GM19328 (cell line): ENCODE results near the gene BTN3A1.
"Not testable (repeated sequence)": the region's sequence is repeated elsewhere in the genome, so short reads cannot be mapped to it uniquely, and the experiment has no call there.

ENCODE experiments used
- ATAC-seq: cut with Tn5 transposase; IDR thresholded peaks from one replicate; pipeline ENCODE4 v1.9.1; 2021; ENCODE audit warnings: mild to moderate bottlenecking, moderate library complexity; ENCODE audit not compliant: unreplicated experiment

The BTN3A1 gene

GRCh38 chr6:26439151-26440125 lies 37.4 kb downstream of the BTN3A1 start:
- no peak for ATAC-seq

DNA sequence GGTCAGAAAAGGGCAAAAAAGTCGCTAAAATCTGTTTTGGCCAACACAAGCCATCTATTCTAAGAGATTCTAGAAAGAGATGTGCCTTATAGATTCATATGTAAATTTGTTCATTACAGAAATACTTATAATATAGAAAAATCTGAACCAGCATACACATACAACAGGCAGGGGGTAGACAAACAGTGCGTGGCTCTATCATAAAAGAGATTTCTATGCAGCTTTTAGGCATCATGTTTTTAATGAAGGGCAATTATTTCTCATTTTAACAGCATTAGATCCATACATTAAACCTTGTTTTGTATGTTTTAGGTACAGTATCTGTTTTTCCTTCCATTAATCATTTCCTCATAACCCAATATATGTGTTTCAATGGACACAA lies 38.9 kb downstream of the BTN3A1 start:
- ATAC-seq = no peak

GRCh38 chr6:26441977-26442376 lies 39.9 kb downstream of the BTN3A1 start:
- no peak for ATAC-seq

DNA sequence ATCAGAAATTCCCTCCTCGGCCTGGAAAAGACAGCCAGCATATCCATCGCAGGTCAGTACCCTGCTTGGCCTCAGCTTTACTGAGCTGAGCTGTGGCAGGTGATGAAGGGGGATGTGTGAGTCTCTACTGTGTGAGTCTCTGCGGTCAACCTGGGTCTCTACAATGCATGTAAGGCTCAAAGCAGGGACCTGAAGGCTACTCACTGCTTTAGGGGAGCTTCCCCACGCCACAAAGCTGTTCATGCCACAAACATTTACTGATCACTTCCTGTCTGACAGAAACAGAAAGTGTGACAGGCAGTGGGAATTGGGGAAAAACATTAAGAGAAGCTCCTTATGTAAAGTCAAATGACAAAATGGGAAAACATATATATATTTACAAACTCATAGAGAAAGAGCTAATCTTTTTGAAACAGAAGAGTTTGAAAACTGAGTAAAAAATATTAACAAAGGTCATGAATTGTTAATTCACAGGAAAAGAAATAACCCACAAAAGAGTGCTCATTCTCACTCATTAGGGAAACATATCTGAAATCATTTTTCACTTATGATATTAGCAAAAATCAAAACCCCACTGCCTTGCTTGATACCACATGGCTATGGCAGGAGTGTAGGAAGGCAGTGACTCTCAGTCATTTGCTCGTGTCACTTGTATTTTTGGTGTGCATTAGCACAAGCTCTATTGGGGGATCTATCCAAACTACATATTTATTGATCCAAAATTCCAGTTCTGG lies 44.0 kb downstream of the BTN3A1 start:
- ATAC-seq = peak; percentile 85

DNA sequence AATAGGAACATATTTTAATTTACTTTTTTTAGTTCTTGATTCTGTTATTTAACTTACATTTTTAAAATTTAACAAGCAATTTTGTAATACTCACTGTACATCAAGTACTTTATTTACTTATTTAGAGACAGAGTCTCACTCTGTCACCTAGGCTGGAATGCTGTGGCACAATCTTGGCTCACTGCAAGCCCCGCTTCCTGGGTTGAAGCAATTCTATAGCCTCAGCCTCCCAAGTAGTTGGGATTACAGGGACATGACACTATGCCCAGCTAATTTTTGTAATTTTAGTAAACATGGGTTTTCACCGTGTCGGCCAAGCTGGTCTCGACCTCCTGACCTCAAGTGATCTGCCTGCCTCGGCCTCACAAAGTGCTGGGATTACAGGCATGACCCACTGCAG lies 45.2 kb downstream of the BTN3A1 start:
- no peak for ATAC-seq

DNA sequence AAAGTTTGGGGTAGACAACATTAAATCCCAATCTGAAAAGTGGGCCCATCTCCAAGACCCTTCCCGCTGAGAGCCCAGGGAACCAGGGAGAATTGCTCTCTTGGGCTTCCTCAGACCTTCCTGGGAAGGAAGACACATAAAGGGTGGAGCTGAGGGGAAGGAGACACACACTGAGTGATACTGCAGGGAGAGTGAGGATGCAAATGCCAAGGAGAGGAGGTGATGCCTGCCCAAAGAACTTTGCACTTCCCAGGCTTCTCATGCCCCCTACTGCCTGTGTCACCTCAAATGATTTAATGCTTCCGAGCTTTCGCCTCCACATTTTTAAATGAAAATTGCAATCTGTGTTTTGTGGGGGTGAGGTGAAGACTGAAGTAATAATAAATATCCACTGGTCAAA lies 48.2 kb downstream of the BTN3A1 start:
- no peak for ATAC-seq

DNA sequence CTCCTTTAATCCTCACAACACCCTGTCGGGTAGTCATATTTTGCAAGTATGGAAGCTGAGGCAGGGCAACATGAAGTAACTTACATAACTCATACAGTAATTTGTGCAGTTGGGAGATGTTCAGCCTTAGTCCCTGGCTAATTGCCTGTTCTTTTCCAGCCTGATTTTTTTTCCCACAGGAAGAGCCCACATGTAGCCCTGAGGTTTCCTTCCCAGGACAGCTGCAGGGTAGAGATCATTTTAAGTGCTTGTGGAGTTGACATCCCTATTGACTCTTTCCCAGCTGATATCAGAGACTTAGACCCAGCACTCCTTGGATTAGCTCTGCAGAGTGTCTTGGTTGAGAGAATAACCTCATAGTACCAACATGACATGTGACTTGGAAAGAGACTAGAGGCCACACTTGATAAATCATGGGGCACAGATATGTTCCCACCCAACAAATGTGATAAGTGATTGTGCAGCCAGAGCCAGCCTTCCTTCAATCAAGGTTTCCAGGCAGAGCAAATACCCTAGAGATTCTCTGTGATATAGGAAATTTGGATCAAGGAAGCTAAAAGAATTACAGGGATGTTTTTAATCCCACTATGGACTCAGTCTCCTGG lies 50.7 kb downstream of the BTN3A1 start:
- no peak for ATAC-seq

GRCh38 chr6:26454631-26455030 lies 52.6 kb downstream of the BTN3A1 start:
- no peak for ATAC-seq

DNA sequence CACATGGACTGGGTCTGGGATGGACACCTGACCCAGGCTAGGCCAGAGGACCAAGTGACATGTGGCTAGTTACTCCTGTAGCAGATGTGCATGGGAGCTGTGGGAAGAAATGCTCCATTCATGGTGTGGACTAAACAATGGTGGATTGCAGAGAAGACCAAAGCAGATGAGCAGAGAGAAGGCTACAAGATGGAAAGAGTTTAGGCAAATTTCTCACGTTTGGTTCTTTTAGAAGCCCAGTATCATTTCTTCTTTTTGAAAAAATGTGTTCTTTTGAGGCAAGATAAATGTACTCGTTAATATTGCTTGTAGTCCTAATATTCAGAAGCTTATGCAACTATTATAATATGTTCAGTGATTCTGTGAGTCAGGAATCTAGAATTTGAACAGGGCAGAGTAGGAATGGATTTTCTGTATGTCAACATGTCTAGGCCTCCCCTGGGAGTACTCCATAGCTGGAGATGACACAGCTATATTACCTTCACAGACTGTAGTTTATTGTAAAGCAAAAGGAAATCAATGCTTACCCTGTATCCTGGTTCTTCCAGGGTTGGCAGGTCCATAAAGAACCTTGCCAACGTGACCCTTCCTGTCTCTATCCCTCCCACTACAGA lies 53.4 kb downstream of the BTN3A1 start:
- no peak for ATAC-seq

DNA sequence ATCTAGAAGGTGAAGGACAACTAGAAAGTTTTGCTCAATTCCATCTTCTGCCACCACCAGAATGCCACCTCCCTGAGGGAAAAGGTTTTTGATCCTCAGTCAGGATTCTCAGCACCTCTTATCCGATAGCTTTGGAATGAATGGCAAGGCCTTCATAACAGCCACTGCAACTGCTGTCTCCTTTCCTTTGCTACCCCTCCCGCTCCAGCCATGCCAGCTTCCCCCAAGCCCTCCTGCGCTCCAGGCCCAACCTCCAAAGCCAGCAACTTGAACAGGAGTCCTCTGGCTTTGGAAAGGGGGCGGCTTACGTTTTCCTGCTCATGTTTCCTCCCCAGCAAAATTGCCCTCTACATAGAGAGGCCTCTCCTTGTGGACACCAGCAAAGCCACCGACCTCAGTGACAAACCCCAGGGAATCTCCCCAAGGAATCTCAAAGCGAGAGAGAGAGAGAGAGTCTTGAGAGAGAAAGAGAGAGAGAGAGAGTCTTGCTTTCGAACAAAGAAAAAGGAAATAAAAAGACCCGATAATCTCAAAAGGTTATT lies 55.3 kb downstream of the BTN3A1 start:
- no peak for ATAC-seq

DNA sequence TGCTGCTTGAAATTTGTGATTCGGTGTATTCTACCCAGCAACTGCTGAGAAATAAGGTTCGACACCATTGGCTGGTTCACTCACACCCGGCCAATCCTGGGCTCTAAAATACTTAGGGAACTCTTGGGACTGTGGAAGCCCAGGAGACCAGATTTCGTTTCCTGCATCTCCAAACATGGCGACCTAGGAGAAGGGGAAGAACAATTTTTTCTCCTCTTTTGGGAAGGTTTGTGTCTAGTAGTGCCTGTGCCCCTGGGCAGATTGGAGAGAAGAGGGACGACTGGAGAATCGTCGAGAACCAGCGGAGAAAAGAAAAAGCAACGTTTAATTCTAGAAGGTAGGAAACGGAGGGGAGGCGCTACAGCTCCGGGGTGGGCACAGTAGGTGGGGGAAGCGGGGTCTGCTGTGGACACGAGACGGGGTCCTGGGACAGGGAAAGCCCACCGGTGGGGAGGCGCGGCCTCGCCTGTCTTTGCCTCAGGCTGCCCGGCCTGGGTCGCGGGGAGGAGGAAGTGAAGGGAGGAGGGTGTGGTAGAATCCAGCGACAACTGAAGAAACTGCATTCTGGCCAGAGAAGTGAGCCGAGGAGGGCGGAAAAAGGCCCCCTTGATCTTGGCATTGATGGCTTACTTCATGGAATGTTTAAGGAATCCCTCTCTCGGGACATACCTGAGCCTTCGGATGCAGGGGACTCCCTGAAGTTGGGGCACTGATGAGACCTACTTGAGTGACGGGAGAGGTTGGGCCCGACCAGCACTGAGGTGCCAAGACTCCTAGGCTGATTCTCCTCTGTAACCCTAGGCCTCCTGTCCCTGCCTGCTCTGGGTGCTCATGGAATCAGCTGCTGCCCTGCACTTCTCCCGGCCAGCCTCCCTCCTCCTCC lies 56.0 kb downstream of the BTN3A1 start, which contains the start of gene BTN2A1:
TSS of gene BTN2A1 (plus strand) at position 150 of the 883 bp plus-strand sequence. CDS start at position 832, 682 bp downstream.
- ATAC-seq = peak; percentile 93

DNA sequence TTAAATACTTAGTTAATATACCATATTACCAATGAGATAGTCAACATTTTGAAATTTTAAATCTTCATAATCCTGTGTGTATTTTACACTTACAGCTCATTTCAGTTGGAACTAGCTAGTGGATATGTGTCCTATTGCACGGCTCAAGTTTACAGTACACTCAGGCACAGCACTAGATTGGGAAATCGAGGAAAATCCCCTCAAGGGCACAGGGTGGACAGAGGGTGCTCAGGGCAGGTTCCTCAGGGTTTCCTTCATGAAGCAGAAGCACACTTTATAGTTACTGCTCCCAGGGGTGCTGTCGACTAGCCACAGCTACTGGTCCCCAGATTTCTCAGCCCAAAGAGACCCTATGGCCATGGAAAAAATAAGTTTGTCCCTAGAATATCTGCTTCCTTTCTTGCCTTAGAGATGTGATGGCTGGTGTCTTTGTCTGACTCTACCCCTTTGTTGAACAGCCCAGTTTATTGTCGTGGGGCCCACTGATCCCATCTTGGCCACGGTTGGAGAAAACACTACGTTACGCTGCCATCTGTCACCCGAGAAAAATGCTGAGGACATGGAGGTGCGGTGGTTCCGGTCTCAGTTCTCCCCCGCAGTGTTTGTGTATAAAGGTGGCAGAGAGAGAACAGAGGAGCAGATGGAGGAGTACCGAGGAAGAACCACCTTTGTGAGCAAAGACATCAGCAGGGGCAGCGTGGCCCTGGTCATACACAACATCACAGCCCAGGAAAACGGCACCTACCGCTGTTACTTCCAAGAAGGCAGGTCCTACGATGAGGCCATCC lies 57.1 kb downstream of the BTN3A1 start:
- no peak for ATAC-seq

DNA sequence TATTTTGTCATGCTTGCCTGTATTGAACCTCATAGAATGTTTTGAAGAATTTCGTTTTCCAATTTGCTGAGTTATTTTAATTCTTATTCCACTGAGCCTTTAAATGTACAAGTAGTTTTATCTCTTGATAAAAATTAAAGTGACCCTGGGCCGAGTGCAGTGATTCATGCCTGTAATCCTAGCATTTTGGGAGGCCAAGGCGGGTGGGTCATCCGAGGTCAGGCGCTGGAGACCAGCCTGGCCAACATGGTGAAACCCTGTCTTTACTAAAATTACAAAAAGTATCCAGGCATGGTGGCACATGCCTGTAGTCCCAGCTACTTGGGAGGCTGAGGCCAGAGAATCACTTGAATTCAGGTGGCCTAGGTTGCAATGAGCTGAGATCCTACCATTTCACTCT lies 59.3 kb downstream of the BTN3A1 start:
- ATAC-seq = not testable (repeated sequence)

DNA sequence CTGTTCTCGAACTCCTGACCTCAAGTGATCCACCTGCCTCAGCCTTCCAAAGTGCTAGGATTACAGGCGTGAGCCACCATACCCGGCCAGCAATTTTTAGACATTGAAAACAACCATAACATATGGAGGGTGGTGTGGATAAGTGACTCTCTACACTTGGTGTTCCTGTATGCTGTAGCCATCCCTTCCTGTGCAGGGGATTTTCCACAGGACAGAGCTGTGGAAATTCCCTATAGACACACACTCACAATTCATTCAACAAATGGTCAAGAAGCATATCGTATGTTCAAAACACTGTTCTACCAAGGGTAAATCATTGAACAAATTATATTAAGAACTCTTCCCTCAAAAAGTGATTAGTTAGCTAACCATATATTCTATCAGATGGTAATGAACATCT lies 61.9 kb downstream of the BTN3A1 start:
- no peak for ATAC-seq

DNA sequence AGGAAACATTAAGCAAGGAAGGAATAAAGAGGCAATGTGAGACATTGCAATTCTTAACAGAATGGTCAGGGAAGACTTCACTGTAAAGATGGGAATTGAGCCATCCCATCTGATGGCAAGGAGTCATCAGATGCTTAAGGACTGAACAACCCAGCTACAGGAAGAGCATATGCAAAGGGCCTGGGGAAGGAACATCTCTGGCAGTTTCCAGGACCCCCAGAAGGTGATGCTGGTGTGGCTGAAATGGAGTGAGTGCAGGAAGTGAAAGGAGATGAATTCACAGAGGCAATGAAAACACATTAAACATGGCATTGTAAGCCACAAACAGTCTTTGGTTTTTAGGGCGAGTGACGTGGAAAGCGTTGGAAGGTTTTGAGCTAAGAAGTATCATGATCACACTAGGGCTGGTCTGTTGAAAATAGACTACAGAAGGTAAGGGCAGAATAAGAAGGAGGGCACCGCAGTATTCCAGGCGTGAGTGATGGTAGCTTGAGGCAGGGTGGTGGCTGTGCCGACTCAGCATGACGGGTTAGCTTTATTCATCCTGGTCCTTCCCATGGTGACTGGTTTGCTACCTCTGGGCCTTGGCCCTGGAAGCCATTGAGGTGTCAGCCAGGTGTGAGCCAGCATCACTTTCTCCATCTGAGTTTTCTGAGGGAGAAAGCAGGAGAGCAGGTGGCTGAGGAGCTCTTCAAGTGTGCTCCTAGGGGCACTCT lies 62.5 kb downstream of the BTN3A1 start:
- ATAC-seq = no peak
